Measurements from ENCODE around the gene KIAA0040.

GRCh38 chr1:175130649-175131045 is 61.9 kb downstream of the KIAA0040 start:
- no peak for TF ChIP-seq CTCF (IDR thresholded peaks at IDR 0.05 in 2 of 3, conservative IDR thresholded peaks at IDR 0.05 in 1 of 3; ENCODE audit: control insufficient read depth in 2 of 3, extremely low read depth in 1 of 3, insufficient read depth in 1 of 3, low read depth in 3 of 3, low read length in 3 of 3)
- TF ChIP-seq RAD51 (IDR thresholded peaks at IDR 0.05) = no peak
- TF ChIP-seq NFYB (IDR thresholded peaks at IDR 0.05; ENCODE audit: insufficient read depth, low read depth, low read length) = no peak
- TF ChIP-seq REST (IDR thresholded peaks at IDR 0.05; ENCODE audit: low read depth, low read length) = no peak
- no peak for TF ChIP-seq IKZF1 (conservative IDR thresholded peaks at IDR 0.05)
- TF ChIP-seq KAT2A (conservative IDR thresholded peaks at IDR 0.05; ENCODE audit: control insufficient read depth, low read depth, low read length) = no peak
- no peak for TF ChIP-seq E2F4 (IDR thresholded peaks at IDR 0.05; ENCODE audit: low read depth, low read length)
- no peak for TF ChIP-seq CHD2 (IDR thresholded peaks at IDR 0.05; ENCODE audit: borderline replicate concordance, low read depth, low read length)
